ENCODE data around the gene TDRD1. TPM values are rescaled to one million over a fixed set of nuclear protein-coding genes. Genes with fewer than 3 reads are reported as not detected.

Gene TDRD1
- total and polyA plus RNA-seq, 7 donors: under 0.01 to 0.28 (median 0.17) TPM; not detected in 3

GRCh38 chr10:114151892-114152291 lies 27.3 kb upstream of the TDRD1 start:
- H3K36me3 ChIP-seq: peaks cover 8 to 72% (median 14%) of the 10 kb centered on the region in 4 donors
- no peaks in the 10 kb centered on the region for H3K9me3 ChIP-seq
- DNase-seq: no peak
- intact Hi-C loops (cut with DNase I): no loop called here
- no peak overlapping the region for H3K4me3 ChIP-seq
- WGBS, 2 donors: 95 to 97% methylated on average over 1 of the region's 1 CpG
- no peak for TF ChIP-seq POLR2AphosphoS5 (IDR thresholded peaks at IDR 0.05)
- no peak for TF ChIP-seq CTCF (IDR thresholded peaks at IDR 0.05)
- no peak for TF ChIP-seq EP300 (IDR thresholded peaks at IDR 0.05)
- TF ChIP-seq POLR2A (IDR thresholded peaks at IDR 0.05): no peak
- H3K27me3 ChIP-seq: no peaks in the 10 kb centered on the region
- H3K4me1 ChIP-seq: no peaks in the 10 kb centered on the region
- no peak overlapping the region for H3K27ac ChIP-seq

GRCh38 chr10:114157912-114158311 lies 21.2 kb upstream of the TDRD1 start:
- H3K9me3 ChIP-seq: no peaks in the 10 kb centered on the region
- peaks cover 0 to 4% (median 2%) of the 10 kb centered on the region in 4 donors for H3K4me1 ChIP-seq
- TF ChIP-seq POLR2AphosphoS5 (IDR thresholded peaks at IDR 0.05) (no peak), POLR2A (IDR thresholded peaks at IDR 0.05) (no peak), EP300 (IDR thresholded peaks at IDR 0.05) (no peak), CTCF (IDR thresholded peaks at IDR 0.05) (no peak)
- no peak overlapping the region for H3K4me3 ChIP-seq
- H3K27me3 ChIP-seq: no peaks in the 10 kb centered on the region
- DNase-seq: no peak
- intact Hi-C loops (cut with DNase I): no loop called here
- peaks cover 0 to 32% (median 4%) of the 10 kb centered on the region in 4 donors for H3K36me3 ChIP-seq
- H3K27ac ChIP-seq: no peak overlapping the region
- WGBS, 2 donors: 95% methylated on average over 2 of the region's 2 CpGs

GRCh38 chr10:114163062-114163461 lies 16.1 kb upstream of the TDRD1 start:
- no peaks in the 10 kb centered on the region for H3K36me3 ChIP-seq
- no peak for TF ChIP-seq EP300 (IDR thresholded peaks at IDR 0.05)
- TF ChIP-seq CTCF (IDR thresholded peaks at IDR 0.05): no peak
- TF ChIP-seq POLR2AphosphoS5 (IDR thresholded peaks at IDR 0.05): no peak
- TF ChIP-seq POLR2A (IDR thresholded peaks at IDR 0.05): no peak
- WGBS, 2 donors: 77 to 83% methylated on average over 2 of the region's 2 CpGs
- no peaks in the 10 kb centered on the region for H3K27me3 ChIP-seq
- H3K27ac ChIP-seq: peak overlapping the region in 3 of 4 donors; percentile 4 to 39 (median 31)
- DNase-seq: no peak
- no peak overlapping the region for H3K4me3 ChIP-seq
- no peaks in the 10 kb centered on the region for H3K9me3 ChIP-seq
- intact Hi-C loops (cut with DNase I): no loop called here
- peaks cover 0 to 28% (median 19%) of the 10 kb centered on the region in 4 donors for H3K4me1 ChIP-seq

DNA sequence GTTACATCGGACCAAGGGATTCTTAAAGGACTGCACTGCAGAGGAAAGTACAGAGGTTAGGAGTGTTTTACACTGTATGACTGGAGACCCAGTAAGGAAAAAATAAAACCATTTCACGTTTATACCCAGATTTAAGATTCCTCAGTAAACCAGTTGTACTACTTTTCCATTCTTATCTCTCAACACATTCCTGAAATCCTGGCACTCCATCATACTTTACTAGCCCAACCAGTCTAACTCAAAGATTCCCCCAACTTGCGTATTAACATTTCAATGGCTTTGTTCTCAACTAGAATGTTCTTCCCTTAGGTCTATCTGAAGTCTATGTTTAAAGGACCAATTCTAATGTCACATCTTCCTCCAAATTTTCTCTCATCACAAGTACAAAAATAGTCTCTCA lies 13.1 kb upstream of the TDRD1 start:
- peaks cover 0 to 5% (median 2%) of the 10 kb centered on the region in 4 donors for H3K9me3 ChIP-seq
- intact Hi-C loops (cut with DNase I): no loop called here
- H3K4me3 ChIP-seq: no peak overlapping the region
- DNase-seq: no peak
- TF ChIP-seq EP300 (IDR thresholded peaks at IDR 0.05): no peak
- TF ChIP-seq POLR2AphosphoS5 (IDR thresholded peaks at IDR 0.05): no peak
- no peak for TF ChIP-seq POLR2A (IDR thresholded peaks at IDR 0.05)
- TF ChIP-seq CTCF (IDR thresholded peaks at IDR 0.05): no peak
- H3K27ac ChIP-seq: no peak overlapping the region
- H3K36me3 ChIP-seq: no peaks in the 10 kb centered on the region
- H3K4me1 ChIP-seq: peaks cover 0 to 28% (median 19%) of the 10 kb centered on the region in 4 donors
- H3K27me3 ChIP-seq: no peaks in the 10 kb centered on the region
- 48 to 74% methylated on average over 3 of the region's 3 CpGs for WGBS, 2 donors

GRCh38 chr10:114166494-114166893 lies 12.7 kb upstream of the TDRD1 start:
- Histone ChIP-seq H3K36me3 (no peaks in the 10 kb centered on the region), H3K9me3 (peaks cover 0 to 5% (median 2%) of the 10 kb centered on the region in 4 donors), H3K4me3 (no peak overlapping the region), H3K27me3 (no peaks in the 10 kb centered on the region), H3K4me1 (peaks cover 0 to 29% (median 19%) of the 10 kb centered on the region in 4 donors), H3K27ac (no peak overlapping the region)
- intact Hi-C loops (cut with DNase I): no loop called here
- TF ChIP-seq POLR2AphosphoS5 (IDR thresholded peaks at IDR 0.05): no peak
- no peak for TF ChIP-seq POLR2A (IDR thresholded peaks at IDR 0.05)
- TF ChIP-seq EP300 (IDR thresholded peaks at IDR 0.05): no peak
- TF ChIP-seq CTCF (IDR thresholded peaks at IDR 0.05): no peak
- 18 to 57% methylated on average over 3 of the region's 3 CpGs for WGBS, 2 donors
- DNase-seq: no peak

All from sigmoid colon (tissue), 7 donors.